ENCODE data around the gene ZDHHC13.
A peak's percentile ranks its signal among the peaks of the same experiment; 100 is the strongest.

The ZDHHC13 gene

DNA sequence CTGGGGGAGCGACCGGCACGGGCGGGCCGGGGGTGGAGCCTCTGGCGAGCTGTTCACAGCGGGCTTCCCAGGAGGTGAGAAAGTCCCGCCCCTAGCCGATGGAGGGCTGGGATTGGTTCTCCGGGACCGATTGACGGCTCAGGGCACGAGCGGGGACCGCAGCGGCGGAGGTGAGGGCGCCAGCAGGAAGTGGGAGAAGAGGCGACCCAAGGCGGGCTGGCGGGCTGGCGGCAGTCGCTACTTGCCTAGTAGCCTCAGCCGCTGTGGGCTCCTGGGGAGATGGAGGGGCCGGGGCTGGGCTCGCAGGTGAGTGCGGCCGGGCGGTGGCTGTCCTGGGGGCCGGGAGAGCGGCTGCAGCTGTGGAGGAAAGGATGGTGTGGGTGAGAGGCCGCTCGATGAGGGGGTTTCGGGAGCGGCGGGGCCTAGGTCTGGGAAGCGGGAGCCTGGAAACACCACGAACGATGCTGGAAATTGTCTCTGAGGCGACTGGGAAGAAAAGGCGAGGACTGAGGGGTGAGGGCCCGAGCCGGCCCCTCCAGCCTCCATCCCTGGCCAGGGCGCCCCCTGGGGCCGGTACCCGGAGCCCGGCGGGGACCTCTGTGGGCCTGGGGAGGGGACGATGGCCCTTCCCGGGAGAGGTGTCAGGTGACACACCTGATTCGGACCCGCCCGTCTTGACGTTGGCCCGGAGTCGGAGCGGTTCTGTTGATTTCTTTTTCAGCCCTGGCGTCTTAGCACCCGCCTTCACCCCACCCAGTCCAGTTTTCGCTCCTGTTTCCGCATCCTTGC is at the start of gene ZDHHC13:
Gene ZDHHC13, plus strand, starts transcription at position 198 of the 789 bp plus-strand sequence. Its CDS starts 82 bp downstream, at position 280.
- DNase-seq, result peak; percentile 92

GRCh38 chr11:19071255-19071654 is 45.7 kb upstream of the ZDHHC13 start:
- DNase-seq, result peak; percentile 70

GRCh38 chr11:19072464-19072863 is 44.5 kb upstream of the ZDHHC13 start:
- no peak for DNase-seq

DNA sequence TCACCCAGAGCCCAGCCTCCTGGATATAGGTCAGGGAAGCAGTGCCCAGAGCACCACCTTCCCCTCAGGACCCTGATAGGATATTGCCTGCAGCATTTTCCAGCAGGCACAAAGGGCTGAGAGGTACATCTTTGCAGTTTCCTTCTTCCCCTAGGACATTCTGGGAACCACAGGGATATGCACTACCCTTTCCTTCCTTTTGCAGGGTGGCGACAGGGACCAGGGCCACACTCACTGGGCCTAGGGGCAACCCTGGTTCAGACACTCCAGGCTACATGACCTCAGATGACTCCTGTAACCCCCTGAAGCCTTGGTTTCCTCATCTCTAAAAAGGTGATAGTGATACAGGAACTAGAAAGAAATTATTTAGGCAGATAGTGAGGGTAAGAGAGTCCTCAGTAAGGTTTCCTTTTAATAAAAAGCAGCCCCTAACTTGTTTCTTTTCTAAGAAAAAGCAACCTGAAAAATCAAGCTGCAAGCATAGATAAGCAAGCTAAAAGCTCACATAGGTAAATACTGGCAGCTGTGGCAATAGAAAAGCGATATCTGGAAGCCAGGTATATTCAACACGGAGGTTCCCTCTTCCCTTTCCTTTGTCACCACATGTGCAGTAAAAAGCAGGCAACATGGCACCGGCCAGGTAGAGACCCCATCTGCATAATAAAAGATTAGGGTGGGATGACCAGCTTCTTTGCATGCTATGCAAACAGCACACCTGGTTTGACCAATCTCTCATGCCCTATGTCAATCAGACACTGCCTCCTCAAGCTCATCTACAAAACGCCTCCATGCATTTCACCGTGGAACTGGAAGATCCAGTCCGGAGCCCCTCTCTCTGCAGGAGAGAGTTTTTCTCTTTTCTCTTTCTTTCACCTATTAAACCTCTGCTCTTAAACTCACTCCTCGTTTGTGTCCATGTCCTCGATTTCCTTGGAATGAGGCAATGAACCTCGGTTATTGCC is 43.2 kb upstream of the ZDHHC13 start:
- DNase-seq, result no peak

GRCh38 chr11:19075636-19076035 is 41.3 kb upstream of the ZDHHC13 start:
- DNase-seq, result no peak

GRCh38 chr11:19076744-19077589 is 40.0 kb upstream of the ZDHHC13 start:
- DNase-seq, result peak; percentile 87

DNA sequence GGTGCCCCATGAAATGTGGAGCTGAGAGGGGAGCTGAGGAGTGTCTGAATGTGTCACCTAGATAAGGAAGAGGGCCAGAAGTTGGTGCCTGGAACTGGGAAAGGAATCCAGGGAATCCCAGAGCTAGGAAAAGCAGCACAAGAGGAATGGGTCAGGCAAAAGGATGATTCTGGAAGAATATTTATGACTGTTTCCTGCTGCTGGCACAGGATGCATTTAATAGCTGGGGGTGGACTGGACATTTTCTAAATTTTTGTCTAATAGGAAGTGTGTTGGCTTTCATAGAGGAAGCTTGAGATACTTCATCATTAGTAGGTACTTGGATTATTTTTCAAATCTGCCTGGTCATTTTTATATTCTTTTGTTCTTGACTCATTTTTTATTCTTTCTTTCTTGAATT is 39.0 kb upstream of the ZDHHC13 start:
- no peak for DNase-seq

DNA sequence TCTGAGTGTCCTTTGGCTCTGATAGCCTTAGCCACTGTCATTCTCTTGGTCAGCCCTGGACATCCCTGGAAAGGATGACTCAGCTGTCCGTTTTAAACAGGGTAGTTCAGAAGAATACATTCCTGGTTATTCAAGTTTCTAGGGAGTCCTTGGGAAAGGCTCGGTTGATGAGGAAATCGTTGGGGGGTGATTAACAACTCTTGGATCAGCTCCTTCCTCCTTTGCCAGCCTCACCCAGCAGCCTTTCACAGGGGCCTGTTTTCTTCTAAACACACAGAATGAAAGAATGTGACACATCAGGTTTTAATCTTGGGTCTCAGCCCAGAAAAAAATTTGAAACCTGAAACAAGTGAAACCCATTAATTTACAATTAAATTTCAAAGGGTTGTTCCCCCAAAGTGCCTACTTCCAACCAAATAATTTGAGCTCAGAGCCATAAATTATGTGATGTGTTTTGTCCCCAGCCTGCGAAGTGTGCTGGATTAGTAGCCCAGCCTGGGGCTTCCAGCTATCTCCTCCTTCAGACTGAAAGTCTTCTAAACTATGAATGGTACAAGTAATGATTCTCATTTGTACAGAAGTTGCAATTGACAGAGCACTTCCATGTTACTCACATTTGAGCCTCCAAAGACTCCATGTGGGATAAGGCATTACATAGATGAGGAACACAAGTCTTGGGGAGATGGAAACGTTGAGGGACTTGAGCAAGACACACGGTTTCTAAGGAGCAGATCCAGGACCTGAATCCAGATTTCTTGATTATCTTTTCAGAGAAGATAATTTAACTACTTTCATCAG is 37.1 kb upstream of the ZDHHC13 start:
- no peak for DNase-seq

DNA sequence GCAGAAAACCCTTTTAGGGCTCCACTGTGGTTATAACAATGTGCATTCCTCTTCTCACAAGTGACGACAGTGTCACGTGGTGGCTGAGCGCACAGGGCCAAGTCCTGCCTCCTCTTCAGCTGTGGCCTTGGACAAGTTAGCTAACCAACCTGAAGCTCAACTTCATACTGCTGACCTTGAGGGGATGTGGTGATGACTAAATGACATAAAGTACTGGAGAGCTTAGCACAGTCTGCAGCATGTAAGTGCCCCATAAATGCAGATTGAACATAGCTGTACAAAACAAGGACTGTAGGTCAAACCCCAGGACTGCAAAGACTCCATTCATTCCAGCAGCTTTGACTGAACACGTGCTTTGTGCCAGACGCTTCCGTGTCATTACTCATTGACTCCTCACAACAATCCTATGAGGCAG is 36.4 kb upstream of the ZDHHC13 start:
- no peak for DNase-seq

GRCh38 chr11:19083166-19083565 is 33.8 kb upstream of the ZDHHC13 start:
- DNase-seq, result no peak

- no peak for DNase-seq
These were observed 32.2 kb upstream of the ZDHHC13 start for GRCh38 chr11:19084661-19085315.

DNA sequence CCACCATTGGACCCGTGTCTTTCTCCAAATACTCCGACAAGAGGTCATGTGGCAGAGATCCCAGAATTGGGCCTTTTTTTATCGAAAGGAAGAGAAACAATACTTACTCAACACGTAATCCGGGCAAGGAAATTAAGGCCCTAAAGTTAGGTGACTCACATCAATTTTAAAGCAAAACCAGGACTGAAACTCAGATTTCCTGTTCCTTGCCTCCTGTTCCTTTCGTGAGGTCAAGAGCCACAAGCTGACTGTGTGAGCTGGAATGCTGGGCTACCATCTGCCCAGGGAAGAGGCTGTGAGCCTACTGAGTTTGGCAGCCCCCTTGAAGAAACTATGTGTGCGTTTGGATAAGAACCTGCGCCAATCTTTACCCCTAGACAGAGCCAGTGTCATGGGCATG is 29.3 kb upstream of the ZDHHC13 start:
- DNase-seq, result no peak

- DNase-seq, result no peak
These were observed 28.2 kb upstream of the ZDHHC13 start for GRCh38 chr11:19088791-19089190.

GRCh38 chr11:19089421-19089820 is 27.5 kb upstream of the ZDHHC13 start:
- DNase-seq, result no peak

GRCh38 chr11:19091366-19091765 is 25.6 kb upstream of the ZDHHC13 start:
- no peak for DNase-seq

DNA sequence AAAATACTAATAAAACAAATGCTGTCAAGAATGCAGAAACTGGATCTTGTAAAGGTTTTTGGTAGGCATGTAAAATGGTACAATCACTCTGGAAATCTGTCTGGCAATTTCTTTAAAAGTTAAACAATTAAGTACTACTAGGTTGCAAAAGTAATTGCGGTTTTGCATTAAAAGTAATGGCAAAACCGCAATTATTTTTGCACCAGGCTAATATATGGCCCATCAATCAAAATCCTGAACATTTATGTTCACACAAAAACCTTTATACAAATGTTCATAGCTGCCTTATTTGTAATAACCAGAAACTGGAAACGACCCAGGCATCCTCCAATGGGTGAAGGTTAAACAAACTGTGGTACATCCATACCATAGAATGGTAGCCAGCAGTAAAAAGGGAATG is 24.6 kb upstream of the ZDHHC13 start:
- DNase-seq, result no peak

GRCh38 chr11:19092850-19093249 is 24.1 kb upstream of the ZDHHC13 start:
- DNase-seq, result no peak

GRCh38 chr11:19093976-19094375 is 23.0 kb upstream of the ZDHHC13 start:
- DNase-seq, result no peak

DNA sequence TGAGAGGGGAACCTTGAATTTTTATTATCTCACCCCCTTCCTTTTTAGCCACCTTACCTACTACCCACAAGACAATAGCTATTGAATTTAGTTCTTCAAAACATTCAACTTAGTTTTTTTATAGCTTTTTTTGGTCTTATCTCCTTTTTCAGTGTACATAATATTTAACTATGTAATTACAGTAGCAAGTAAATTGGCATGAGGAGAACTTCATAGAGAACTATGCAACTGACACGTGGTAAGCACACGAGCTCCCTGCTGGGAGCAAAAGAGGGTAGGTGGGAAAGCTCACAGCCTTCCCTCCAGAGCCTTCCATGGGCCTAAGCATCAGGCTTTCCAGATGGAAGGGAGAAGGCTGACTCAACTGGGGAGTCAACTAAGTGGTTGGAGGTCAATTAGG is 22.1 kb upstream of the ZDHHC13 start:
- no peak for DNase-seq

DNA sequence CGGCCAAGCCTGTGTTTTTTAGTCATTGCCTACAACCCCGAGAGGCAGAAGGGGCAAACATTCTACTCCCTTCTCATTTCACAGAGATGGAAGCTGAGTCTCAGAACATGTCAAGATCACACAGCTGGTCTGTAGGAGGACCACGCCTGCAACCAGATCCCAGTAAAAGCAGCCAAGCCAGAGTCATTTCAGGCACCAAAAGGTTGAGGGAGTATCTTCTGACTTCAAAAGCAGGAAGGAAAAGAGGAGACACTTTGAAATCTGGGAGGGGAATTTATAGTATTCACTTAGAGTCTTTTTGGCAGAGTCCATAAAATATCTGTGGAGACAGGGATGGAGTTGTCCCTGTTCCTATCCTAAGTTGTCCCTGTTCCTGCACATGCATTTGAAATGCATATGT is 17.9 kb upstream of the ZDHHC13 start:
- no peak for DNase-seq

- DNase-seq, result no peak
These were observed 16.1 kb upstream of the ZDHHC13 start for GRCh38 chr11:19100885-19101284.
